K562 (cell line): Measurements from ENCODE around the gene ASPDH.

Experiments
- ELK1 ChIP-seq: sonication (generic); formaldehyde crosslinking; IDR thresholded peaks from 2 replicates; pipeline ENCODE4 v1.8.1; 2022; ENCODE audit warnings: missing genetic modification reagents
- EP300 ChIP-seq: IDR thresholded peaks from 2 replicates; pipeline ENCODE4 v1.6.1; 2012; ENCODE audit warnings: low read length, improper control_type of control experiment

DNA sequence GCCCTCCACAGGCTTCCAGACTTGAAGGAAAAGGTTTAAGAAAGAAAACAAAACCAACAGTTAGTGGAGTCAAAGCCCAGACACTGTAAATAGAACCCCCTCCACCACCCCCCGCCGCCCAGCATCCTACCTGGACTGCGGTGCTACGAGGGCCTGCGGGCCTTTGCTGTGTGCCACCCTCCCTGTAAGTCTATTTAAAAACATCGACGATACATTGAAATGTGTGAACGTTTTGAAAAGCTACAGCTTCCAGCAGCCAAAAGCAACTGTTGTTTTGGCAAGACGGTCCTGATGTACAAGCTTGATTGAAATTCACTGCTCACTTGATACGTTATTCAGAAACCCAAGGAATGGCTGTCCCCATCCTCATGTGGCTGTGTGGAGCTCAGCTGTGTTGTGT is 30.8 kb downstream of the ASPDH start:
- TF ChIP-seq ELK1 = no peak
- TF ChIP-seq EP300 = no peak
